ENCODE measurements around the gene AFDN.

DNA sequence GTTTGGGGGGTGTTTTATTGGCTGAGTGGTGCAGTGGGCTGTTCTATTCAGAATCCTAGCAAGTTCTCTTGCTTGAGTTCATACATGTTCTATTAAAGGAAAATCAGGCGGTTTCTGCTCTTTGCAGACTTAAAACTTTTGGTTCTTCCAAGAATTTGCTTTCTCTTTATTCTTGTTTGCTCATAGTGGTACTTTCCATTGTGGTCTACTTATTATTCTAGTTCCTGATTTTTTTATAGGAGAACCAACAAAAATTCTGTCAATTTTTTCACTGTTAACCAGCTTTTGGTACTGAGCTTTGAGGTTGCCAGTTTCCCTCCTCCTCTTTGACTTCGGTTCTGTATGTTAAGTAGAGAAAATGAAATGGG is 6.7 kb downstream of the AFDN start:
- TF ChIP-seq, protein P1, sequence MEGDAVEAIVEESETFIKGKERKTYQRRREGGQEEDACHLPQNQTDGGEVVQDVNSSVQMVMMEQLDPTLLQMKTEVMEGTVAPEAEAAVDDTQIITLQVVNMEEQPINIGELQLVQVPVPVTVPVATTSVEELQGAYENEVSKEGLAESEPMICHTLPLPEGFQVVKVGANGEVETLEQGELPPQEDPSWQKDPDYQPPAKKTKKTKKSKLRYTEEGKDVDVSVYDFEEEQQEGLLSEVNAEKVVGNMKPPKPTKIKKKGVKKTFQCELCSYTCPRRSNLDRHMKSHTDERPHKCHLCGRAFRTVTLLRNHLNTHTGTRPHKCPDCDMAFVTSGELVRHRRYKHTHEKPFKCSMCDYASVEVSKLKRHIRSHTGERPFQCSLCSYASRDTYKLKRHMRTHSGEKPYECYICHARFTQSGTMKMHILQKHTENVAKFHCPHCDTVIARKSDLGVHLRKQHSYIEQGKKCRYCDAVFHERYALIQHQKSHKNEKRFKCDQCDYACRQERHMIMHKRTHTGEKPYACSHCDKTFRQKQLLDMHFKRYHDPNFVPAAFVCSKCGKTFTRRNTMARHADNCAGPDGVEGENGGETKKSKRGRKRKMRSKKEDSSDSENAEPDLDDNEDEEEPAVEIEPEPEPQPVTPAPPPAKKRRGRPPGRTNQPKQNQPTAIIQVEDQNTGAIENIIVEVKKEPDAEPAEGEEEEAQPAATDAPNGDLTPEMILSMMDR (IDR thresholded peaks at IDR 0.05) = no peak
- TF ChIP-seq POLR2A (IDR thresholded peaks at IDR 0.05) (no peak), POLR2AphosphoS5 (IDR thresholded peaks at IDR 0.05) (no peak), EP300 (IDR thresholded peaks at IDR 0.05) (no peak)

Data from suprapubic skin (tissue), 4 donors.